NCI-H2227 (cell line): ENCODE results near the gene CATSPER3.

Source experiments
- DNase-seq: peaks from one replicate; lab custom pipeline; 2025; ENCODE audit not compliant: unreplicated experiment; lab: John Stamatoyannopoulos, UW

Gene CATSPER3

DNA sequence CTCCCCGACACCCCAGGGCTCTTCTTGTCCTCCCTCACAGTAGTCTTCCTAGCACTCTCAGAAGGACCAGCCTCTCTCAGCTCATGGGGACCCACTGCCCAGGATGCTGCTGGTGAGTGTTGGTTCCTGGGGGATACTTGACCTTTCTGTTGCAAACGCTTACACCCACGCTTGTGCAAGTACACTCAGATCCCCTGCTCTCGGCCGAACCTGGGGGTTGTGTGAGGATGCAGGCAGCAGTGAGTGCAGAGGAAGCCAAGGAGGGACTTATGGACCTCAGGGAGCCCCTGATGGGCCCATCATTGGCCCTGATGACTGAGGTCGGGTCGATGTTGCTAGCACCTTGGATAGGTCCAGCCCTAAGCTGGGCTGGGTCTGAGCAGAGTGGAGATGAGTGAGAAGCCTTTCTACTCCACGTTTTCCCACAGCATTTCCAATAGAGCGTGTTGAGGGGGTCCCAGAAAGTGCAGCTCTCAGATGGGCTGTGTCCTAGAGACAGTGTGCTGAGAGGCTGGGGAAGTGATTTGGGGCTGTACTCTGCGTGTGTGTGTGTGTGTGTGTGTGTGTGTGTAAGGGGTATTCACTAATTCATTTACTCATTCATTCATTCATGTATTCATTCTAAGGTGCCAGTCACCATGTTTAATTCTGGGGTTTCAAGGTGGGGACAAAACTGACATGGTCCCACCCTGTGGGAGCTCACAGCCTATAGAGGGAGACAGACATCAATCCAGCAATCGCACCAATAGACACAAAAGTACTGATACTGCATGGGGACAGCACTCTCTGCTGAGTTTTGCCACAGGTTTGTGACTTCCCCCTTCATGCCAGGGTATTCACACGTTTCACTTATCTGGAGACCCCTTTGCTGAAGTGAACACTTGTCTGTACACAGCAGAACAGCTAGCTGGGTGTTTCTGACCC, 91.6 kb downstream of the CATSPER3 start:
- DNase-seq, result no peak

DNA sequence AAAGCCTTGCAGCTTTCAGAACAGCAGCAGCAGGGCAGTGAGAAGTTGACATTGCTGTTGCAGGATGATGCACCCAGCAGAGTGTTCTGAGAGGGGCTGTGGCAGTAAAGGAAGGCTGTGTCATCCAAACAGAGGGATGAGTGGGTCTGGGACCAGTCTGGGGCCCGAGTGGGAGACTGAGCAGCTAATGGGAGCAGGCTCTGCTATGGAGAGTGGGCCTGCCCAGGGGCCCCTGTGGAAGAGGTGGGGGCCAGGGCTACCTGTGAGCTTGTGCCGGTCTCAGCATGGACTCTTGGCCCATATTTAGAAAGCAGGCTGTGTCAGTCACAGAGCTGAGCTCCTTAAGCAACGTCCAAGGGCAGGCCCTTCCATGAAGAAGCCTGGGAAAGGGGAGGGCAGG, 92.3 kb downstream of the CATSPER3 start:
- no peak for DNase-seq

DNA sequence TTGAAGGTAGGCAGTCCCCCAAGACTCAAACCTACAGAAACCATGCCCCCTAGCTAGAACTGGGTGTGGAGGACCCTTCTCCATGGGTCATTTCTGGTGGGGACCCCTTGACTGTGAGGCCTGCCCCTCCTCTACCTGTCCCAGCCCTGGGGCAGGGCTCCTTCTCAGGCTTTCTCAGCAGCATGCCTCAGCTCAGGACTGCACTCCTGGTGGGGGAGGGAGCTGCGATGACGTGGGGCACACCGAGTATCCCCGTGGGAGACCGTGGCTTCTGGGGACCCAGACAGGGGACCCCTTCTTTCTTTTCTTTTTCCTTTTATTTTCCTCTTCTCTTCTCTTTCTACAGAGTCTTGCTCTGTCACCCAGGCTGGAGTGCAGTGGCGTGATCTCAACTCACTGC, 93.3 kb downstream of the CATSPER3 start:
- DNase-seq, result no peak
